GM18507 (cell line): ENCODE measurements around the gene FSTL3.
"Not testable (repeated sequence)": the region's sequence is repeated elsewhere in the genome, so short reads cannot be mapped to it uniquely, and the experiment has no call there.

ENCODE experiments used
- DNase-seq: peaks from one replicate; pipeline ENCODE4 v3.0.0; 2011; ENCODE audit warnings: low read depth; ENCODE audit not compliant: insufficient read length; ENCODE audit errors: extremely low spot score
- FAIRE-seq: peaks from 2 replicates; lab custom pipeline; 2011; peaks lifted over from hg19 to GRCh38; lab: Jason Lieb, UNC

FSTL3 gene

DNA sequence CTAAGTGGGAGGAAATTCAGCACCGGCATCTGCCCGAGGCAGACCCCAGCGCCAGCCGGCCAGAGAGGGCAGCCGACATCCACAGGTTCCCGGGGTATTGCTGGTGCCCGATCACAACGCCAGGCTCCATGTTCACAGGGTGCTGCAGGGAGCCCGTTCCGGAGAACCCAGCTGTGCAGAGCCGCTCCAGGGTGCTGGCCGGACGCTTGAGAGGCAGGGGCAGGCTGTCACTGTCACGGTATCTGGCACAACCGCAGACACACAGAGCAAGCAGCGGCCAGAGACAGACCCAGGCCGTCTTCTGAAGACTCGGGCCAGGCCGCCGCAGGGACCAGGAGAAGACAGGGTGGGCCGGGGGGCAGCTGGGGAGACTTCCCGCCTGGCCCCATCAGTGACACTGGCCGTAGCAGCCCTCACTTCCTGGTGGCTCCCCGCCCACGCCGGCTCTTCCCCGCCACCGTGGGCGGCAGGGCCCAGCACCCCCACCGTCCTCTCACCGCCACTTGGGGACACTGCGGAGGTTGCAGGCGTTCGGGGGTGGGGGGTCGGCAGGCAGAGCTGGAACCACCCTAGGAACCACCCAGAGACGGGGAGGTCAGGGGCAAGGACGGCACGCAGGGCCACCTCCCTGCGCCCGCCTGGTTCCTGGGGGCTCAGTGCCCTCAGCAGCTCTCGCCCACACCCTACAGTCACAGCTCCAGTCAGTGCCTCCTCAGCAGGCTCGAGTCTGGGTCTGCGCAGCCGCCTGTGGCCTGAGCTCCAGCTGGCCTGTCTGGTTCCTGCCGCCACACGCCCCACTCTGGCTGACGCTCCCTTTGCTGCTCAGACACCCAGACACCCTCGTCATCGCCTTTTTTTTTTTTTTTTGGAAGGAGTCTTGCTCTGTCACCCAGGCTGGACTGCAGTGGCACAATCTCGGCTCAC is 17.0 kb upstream of the FSTL3 start:
- FAIRE-seq = no peak
- no peak for DNase-seq

DNA sequence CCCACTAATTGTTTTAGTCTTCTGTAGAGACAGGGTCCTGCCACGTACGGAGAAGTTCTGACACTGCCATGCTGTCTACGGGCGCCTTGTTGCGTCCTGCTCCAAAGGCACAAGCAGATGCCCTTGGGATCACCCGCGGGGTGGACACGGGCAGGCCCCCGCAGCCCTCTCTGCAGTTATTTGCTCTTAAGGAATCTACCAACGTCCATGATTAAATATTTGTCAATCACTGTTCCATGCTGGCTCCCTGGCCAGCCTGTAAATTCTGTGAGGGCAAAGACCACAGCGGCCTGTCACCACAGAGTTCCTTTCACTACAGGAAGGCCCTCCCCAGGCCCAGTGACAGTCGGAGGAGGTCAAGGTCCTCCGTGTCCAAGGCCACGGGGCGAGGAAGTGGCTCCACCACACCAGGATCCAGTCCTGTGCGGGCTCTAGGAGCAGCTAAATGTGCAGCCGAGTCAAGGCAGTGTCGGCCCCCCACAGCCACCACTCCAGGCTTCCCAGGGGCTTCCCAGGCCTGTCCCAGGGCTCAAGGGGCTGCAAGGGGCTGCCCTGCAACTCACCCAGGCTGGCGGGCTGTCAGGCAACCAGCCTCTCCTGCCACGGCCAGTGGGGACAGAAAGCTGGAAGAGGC is 15.3 kb upstream of the FSTL3 start:
- no peak for DNase-seq
- peak; percentile 67 for FAIRE-seq

DNA sequence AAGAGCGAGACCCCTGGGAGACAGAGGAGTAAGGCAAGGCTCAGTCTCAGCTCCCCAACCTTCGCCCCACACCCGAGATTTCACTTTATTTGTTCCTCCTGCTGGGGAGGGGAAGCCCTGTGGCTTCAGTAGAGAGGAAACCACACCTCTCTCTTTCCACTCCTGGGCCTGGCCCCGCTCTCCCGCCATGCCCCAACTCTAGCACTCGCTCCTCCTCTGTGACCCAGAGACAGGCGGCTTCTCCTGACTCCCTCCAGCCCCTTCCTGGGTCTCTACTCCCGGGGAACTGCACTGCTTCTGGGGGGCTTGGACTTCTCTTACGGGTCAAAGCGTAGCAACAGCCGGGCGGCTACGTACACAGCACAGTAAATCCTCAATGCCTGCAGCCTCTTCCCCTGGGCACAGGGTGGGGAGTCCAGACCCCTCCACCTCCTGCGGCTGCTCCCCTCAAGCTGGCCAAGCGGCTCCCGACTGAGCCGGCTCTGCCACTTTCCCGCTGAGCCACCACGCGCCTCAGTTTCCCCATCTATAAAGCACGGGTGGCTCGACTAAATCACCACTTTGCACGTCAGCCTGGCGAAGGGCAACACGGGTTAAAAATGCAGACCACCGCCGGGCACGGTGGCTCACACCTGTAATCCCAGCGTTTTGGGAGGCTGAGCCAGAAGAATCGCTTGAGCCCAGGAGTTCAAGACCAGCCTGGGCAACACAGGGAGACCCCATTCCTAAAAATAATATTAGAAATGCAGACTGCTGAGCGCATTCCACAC is 14.6 kb upstream of the FSTL3 start:
- FAIRE-seq (peak; percentile 96), DNase-seq (peak; percentile 50)

DNA sequence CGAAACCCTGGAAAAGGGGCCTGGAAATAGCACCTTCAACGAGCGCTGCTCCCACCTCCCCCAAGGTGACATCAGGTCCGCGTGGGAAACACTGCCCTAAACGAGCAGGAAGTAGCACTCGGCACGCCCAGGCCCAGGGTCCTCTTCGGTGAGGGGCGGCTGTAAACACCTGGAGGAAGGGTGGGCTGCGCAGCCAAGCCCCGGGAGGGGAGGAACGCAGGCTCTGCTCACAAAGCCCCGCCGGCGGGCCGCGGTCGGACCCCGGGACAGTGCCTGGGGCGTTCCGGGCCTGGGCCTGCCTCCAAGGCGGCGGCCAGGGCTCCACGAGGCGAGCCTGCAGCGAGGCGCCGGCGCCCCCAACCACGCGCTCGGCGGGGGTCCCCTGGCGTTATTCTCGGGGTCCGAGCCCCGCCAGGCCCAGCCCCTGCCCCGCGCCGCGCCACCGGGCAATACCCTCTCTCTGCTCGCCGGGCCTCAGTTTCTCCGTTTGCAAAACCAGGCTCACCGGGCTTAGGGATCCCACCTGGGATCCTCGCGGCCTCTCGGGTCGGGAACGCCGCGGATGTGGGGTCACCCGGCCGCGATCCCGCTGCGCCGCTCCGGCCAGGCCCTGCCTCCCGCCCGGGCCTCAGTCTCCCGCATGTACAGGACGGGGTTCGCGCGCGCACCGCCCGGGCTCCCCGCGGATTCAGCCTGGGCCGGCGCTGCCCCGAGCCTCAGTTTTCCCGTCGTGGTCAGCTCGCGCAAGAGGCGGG is 13.8 kb upstream of the FSTL3 start:
- DNase-seq (no peak), FAIRE-seq (peak; percentile 85)

DNA sequence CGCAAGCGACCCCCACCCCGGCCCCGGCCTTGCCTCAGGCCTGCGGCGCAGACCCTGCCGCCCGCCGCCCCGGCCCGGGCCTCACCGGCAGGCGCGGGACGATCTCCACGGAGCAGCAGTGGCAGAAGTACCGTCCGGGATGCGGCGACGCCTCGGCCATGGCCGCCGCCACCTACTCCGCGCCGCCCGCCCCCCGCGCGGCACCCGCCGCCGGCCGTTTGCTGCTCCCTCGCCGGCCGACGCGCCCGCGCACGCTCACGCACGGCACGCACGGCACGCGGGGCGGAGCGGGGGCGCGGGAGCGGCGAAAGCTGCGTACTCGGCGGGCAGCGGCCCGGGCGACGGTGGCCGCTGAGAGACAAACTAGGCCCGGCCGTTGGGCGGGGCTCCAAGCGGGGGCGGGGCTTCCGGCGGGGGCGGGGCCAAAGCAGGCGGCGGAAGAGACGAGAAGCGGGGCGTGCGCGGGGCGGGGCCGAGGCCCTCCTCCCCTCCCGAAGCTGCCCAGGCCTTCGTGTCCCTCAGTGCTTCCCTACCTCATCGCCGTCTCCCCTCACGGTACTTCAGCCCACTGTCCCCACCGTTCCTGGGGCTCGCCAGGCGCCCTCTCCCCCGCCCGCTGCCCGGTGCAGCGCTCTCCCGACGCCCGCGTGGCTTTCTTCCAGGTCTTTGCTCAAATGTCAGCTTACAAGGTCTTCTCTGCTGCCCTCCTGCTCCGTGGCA is 13.1 kb upstream of the FSTL3 start, which contains the start of gene RNF126:
Gene RNF126 (minus strand): TSS at position 253 of the 720 bp plus-strand sequence. CDS start 93 bp downstream, at position 160.
- peak; percentile 89 for FAIRE-seq

DNA sequence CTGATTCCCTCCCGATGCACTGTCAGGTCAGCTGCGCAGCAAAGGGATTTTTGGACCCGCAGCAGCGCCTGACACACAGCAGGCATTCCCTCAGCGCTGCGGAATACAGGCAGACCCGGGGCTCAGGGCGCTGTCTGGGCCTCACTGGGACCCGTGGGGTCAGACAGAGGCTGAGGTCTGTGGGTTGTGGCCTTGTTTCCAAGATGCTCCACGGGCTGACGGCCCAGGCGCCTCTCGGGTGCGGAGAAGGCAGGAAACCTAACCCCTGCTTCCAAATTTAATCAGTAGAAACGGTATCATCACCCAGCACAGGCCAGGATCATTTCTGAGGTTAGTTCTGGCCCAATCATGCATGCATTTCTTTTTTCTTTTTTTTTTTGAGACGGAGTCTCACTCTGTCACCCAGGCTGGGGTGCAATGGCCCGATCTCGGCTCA is 12.5 kb upstream of the FSTL3 start:
- DNase-seq (no peak), FAIRE-seq (no peak)

More for the DNA sequence above, 13.1 kb upstream of the FSTL3 start, which contains the start of gene RNF126:
- peak; percentile 96 for DNase-seq

DNA sequence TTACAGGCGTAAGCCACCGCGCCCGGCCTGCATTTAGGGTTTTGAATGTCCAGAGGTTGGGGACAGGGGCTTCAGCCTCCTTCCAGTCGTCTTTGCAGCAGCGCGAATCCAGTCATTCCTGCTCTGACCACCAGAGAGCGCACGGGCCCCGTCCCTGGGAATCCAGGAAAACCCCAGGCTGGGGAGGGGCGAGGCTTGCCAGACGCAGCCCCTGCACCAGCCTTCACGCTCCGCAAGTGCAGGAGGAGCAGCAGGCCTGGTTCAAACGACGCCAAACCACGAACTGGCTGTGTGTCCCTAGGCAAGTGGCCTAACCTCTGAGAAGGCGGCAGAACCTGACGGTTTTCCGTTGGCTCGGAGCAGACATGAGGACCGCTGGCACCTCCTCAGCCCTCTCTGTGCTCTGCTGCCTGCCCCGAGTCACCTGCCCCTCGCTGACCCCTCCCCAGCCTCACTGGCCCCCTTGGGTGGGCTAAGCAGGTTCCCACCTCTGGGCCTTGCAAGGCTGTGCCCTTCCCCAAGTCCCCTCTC is 11.2 kb upstream of the FSTL3 start:
- peak; percentile 71 for FAIRE-seq
- peak; percentile 72 for DNase-seq

DNA sequence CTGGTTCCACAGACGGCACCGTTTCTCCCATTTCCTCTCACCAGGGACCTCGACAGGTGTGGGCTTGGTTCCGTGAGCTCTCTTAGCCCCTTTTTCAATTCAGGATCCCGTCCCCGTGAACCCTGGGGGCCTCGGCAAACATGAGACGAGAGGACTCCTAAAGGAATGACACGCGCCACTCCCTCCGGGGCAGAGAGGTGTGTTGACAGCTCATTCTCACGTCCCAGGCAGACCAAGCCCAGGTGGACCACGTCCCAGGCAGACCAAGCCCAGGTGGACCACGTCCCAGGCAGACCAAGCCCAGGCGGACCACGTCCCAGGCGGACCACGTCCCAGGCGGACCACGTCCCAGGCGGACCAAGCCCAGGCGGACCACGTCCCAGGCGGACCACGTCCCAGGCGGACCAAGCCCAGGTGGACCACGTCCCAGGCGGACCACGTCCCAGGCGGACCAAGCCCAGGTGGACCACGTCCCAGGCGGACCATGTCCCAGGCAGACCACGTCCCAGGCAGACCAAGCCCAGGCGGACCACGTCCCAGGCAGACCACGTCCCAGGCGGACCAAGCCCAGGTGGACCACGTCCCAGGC is 9.1 kb upstream of the FSTL3 start:
- DNase-seq, FAIRE-seq: not testable (repeated sequence)

DNA sequence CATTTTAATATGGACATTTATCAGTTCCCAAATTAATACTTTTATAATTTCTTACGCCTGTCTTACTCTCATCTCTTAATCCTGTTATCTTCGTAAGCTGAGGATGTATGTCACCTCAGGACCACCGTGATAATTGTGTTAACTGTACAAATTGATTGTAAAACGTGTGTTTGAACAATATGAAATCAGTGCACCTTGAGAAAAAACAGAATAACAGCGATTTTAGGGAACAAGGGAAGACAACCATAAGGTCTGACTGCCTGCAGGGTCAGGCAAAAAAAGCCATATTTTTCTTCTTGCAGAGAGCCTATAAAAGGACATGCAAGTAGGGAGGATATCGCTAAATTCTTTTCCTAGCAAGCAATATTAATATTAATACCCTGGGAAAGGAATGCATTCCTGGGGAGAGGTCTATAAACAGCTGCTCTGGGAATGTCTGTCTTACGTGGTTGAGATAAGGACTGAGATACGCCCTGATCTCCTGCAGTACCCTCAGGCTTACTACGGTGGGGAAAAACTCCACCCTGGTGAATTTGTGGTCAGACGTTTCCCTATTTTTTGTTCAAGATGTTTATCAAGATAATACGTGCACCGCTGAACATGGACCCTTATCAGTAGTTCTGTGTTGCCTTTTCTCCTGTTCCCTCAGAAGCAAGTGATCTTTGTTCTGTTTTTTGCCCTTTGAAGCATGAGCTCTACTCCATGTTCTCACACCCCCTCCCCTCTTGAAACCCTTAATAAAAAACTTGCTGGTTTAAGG is 7.3 kb upstream of the FSTL3 start:
- DNase-seq, FAIRE-seq: not testable (repeated sequence)

DNA sequence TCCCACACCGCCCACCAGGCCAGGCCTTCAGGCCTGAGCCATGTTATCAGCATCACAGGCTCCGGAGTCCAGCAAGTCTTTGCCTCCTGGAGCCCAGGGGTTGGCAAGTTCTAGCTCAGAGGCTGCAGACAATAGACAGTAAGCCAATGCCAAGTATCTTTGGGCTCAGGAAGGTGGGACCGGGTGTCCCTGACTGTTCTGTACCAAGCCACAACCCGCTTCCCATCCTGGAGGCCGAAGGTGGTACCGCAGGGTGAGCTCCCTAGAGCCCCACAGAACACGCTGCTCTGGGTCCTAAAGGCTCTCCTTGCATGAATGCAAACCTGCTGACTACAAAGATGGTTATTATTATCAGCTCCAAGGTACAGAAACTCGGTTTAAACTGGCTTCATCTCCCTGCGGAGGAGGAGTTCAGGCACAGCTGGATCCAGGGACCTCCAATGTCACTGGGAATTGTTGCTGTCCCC is 5.5 kb upstream of the FSTL3 start:
- no peak for FAIRE-seq
- DNase-seq = no peak

DNA sequence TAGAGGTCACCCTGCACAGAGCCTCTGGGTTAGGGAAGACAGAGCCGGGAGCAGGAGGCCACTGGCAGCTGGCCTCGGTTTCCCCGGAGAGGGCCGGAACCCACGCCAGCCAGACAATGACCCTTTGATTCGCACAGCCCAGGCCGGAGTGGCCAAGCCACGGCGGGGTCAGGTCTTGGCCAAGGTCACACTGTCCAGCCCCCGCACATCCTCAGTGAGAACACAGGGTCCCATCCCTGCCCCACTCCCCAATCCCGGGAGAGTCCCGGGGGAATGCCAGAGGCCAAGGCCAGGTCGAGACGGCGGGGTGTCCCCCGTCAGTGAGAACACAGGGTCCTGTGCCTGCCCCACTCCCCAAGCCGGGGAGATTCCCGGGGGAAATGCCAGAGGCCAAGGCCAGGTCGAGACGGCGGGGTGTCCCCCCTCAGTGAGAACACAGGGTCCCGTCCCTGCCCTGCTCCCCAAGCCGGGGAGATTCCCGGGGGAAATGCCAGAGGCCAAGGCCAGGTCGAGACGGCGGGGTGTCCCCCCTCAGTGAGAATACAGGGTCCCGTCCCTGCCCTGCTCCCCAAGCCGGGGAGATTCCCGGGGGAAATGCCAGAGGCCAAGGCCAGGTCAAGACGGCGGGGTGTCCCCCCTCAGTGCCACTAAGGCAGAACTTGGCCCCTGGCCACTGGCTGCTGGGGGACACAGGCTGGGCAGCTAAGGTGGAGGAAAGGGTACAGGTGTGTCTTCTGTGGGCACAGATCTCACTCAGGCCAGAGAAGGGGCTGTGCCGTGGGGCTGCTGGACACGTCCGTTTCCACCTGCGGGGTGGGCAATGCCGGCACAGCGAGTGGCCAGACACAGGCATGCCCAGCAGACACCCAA is 1.7 kb upstream of the FSTL3 start:
- DNase-seq = no peak
- no peak for FAIRE-seq

DNA sequence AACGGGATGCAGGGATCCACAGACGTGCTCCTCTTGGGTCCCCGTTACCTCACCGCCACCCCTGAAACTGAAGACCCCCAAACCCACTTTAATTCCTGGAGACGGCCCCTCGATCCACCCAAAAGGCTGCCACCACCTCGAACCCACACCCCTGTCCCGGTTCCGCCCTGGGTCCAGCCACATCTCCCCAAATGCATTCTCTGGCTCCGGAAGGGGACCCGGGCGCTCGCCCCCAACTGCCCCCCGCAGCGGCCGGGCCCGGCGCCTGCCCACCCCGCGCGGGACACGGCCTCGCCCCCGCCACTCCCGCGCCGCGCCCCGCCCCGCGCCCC is 219 bp upstream of the FSTL3 start:
- no peak for DNase-seq
- FAIRE-seq = no peak

DNA sequence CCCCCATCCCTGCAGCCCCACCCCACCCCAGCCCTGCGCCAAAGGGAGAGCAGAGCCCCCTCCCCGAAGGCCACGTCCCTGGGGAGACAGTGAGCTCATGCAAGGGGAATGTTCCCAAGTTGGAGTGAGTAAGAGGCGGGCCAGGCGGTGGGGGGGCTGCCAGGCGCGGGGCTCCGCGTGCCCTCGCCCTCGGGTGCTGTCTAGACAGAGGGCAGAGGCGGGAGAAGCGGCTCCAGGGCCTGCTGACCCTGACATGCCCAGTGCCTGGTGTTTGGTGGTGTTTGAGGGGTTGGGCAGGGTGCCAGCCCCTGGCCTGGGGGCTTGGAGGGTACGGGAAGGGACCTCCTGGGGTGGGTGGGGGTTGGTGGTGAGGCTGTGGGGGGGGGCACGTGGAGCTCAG is 1.0 kb downstream of the FSTL3 start:
- FAIRE-seq (no peak), DNase-seq (no peak)

DNA sequence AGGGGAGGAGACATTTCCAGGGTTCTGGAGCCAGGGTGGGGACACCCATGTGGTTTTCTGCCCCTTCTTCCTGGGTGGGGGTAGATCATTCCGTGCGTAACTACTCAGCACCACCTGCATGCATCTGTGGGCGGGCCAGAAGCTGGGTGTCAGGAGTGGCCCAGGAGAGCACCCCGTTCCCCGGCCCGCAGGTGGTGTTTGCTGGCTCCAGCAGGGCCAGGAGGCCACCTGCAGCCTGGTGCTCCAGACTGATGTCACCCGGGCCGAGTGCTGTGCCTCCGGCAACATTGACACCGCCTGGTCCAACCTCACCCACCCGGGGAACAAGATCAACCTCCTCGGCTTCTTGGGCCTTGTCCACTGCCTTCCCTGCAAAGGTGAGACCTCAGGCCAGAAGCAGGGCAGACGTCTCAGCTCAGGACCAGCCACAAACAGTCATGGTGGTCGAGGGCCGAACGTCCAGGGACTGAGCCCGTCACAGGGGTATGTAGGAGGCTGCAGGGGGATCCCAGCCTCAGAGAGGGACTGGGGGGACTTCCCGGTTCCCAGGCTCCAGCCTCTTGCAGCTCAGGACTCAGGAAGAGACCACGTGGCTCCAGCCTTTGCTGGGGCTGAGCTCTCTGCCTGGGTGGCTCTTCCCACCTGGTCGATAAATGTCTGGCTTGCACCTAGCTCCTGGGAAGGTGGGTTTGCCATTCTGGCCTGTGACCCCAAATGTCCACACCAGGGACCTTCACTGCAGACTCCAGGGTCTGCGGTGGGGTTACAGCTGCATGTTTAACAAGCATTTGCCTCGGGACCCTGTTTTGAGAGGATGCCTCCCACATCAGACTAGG is 1.6 kb downstream of the FSTL3 start:
- FAIRE-seq (no peak), DNase-seq (no peak)

DNA sequence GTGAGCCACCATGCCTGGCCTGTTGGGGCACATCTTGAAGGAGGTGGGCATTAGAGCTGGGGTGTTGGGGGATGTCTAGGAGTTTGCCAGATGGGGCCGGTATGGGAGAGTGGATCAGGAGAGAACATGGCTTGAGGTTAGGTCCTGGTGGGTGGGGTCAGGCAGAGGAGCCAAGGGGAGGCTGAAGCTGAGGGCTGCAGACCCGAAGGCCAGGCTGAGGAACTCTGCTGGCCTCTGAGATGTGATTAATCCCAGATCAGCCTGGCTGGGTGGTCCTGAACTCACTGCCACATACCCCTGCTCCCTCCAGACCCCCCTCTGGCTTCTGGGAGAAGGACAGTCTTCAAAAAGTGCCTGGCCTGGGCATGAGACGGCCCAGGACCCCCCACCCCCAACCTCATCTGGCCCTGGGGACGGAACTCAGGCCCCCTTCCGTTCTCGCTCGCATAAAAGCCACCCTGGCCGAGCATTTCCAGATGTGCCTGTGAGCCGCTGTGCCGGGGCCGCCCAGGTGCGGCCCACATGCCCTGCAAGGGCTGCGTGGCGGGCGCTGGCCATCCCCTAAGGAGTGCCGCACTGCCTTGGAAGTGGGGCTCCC is 2.7 kb downstream of the FSTL3 start:
- DNase-seq (no peak), FAIRE-seq (no peak)
